ENCODE data around the gene ASCC1. TPM values are rescaled to one million over a fixed set of nuclear protein-coding genes. Genes with fewer than 3 reads are reported as not detected.
A peak's percentile ranks its signal among the peaks of the same experiment; 100 is the strongest.

ASCC1 gene
- polyA plus RNA-seq, 2 of the 4 experiments (the other 2 are of a cell fraction) = 56.5 to 82.3 TPM

- Histone ChIP-seq H3K27ac (peak overlapping the region; percentile 99 to 100), H3K4me1 (peaks cover 61% of the 10 kb centered on the region), H3K9me3 (no peaks in the 10 kb centered on the region), H3K4me2 (peak overlapping the region; percentile 37; the same call in 1 of the 3 replicates), H3K4me3 (no peak overlapping the region)
- ChIA-PET CTCF (interaction anchor here (0.7 to 1.8 kb wide), 9 partner anchors 8 to 950 kb away, joined by 3 to 6 read pairs (median 3); no protein-coding TSS in a partner anchor), POLR2A (interaction anchor here (1.1 to 3.0 kb wide), 4 partner anchors 8 to 57 kb away, joined by 4 to 36 read pairs (median 6); partner anchors contain the start of gene DDIT4)
- ATAC-seq (no peak), DNase-seq (ENCODE audit: low read depth in 1 of 2, low spot score in 1 of 2) (no peak), FAIRE-seq (no peak)
- WGBS (ENCODE audit: missing lambda C conversion rate) = 89% methylated on average over 1 of the region's 1 CpG
- TF ChIP-seq REST (IDR thresholded peaks at IDR 0.05) (no peak), ESRRA (IDR thresholded peaks at IDR 0.05; ENCODE audit: borderline replicate concordance, low read length) (no peak), MYC (IDR thresholded peaks at IDR 0.05; ENCODE audit: borderline replicate concordance, low read length) (no peak), ELK1 (IDR thresholded peaks at IDR 0.05; ENCODE audit: low read depth, low read length) (no peak), RCOR1 (IDR thresholded peaks at IDR 0.05; ENCODE audit: low read depth, low read length) (no peak), MAX (IDR thresholded peaks at IDR 0.05) (no peak), ATOH8 (CRISPR knock-in tag; IDR thresholded peaks at IDR 0.05; ENCODE audit: low read depth) (no peak), EHF (CRISPR knock-in tag; IDR thresholded peaks at IDR 0.05) (no peak), CHD2 (IDR thresholded peaks at IDR 0.05; ENCODE audit: low read length, partially characterized antibody) (no peak), RFX5 (IDR thresholded peaks at IDR 0.05) (no peak), RARB (CRISPR knock-in tag; IDR thresholded peaks at IDR 0.05) (no peak), MAFK (IDR thresholded peaks at IDR 0.05; ENCODE audit: partially characterized antibody) (no peak), HOXB5 (CRISPR knock-in tag; IDR thresholded peaks at IDR 0.05) (no peak), NFE2L2 (conservative IDR thresholded peaks at IDR 0.05; ENCODE audit: low read length) (no peak), HOXB13 (CRISPR knock-in tag; IDR thresholded peaks at IDR 0.05; ENCODE audit: low read depth) (no peak), POLR2A (IDR thresholded peaks at IDR 0.05; ENCODE audit: low read length) (no peak)
These were observed 48.5 kb upstream of the ASCC1 start for GRCh38 chr10:72264536-72264935.

GRCh38 chr10:72263613-72264241 is 47.7 kb upstream of the ASCC1 start:
- H3K4me3 ChIP-seq = no peak overlapping the region
- FAIRE-seq (no peak), ATAC-seq (no peak), DNase-seq (ENCODE audit: low read depth in 1 of 2, low spot score in 1 of 2) (peak in 1 of 2 experiments; percentile 76)
- peak overlapping the region; percentile 37 for H3K4me2 ChIP-seq
- POLR2A ChIA-PET = interaction anchor here (1.1 to 3.0 kb wide), 4 partner anchors 9 to 57 kb away, joined by 4 to 36 read pairs (median 6); partner anchors contain the start of gene DDIT4
- no peaks in the 10 kb centered on the region for H3K9me3 ChIP-seq
- H3K4me1 ChIP-seq = peaks cover 69% of the 10 kb centered on the region
- CTCF ChIA-PET = interaction anchor here (0.8 to 1.8 kb wide), 8 partner anchors 8 to 367 kb away, joined by 3 to 6 read pairs (median 3); no protein-coding TSS in a partner anchor
- WGBS (ENCODE audit: missing lambda C conversion rate) = 48% methylated on average over 6 of the region's 6 CpGs
- peak overlapping the region; percentile 99 to 100 for H3K27ac ChIP-seq
- TF ChIP-seq CEBPB (IDR thresholded peaks at IDR 0.05) (peak in 1 of 2 experiments; percentile 62; a peak in 2 of 4 replicates), KDM1A (IDR thresholded peaks at IDR 0.05; ENCODE audit: low read depth) (no peak), PBX3 (IDR thresholded peaks at IDR 0.05) (no peak), CTCF (IDR thresholded peaks at IDR 0.05) (no peak), FOXS1 (CRISPR knock-in tag; IDR thresholded peaks at IDR 0.05) (no peak), BHLHE40 (IDR thresholded peaks at IDR 0.05; ENCODE audit: low read depth, low read length) (no peak), MAX (IDR thresholded peaks at IDR 0.05) (peak; percentile 24; the same call in 1 of the 2 replicates), RARB (CRISPR knock-in tag; IDR thresholded peaks at IDR 0.05) (no peak), NPAS2 (CRISPR knock-in tag; IDR thresholded peaks at IDR 0.05; ENCODE audit: borderline replicate concordance) (no peak), ZNF302 (CRISPR knock-in tag; IDR thresholded peaks at IDR 0.05) (no peak), PHF8 (IDR thresholded peaks at IDR 0.05; ENCODE audit: borderline replicate concordance, low read depth) (no peak), RCOR1 (IDR thresholded peaks at IDR 0.05; ENCODE audit: low read depth, low read length) (no peak), MYC (IDR thresholded peaks at IDR 0.05; ENCODE audit: borderline replicate concordance, low read length) (no peak), EP300 (IDR thresholded peaks at IDR 0.05) (0 out of 5 replicates have a peak, but pooled peaks of 1 of the 2 experiments have one; percentile 23), KDM5A (IDR thresholded peaks at IDR 0.05) (no peak)
